Measurements from ENCODE around the gene SIGLEC9. TPM values are rescaled to one million over a fixed set of nuclear protein-coding genes. Genes with fewer than 3 reads are reported as not detected.

The SIGLEC9 gene
- total RNA-seq, 1 donor from 2014 or later: 0.82 TPM

DNA sequence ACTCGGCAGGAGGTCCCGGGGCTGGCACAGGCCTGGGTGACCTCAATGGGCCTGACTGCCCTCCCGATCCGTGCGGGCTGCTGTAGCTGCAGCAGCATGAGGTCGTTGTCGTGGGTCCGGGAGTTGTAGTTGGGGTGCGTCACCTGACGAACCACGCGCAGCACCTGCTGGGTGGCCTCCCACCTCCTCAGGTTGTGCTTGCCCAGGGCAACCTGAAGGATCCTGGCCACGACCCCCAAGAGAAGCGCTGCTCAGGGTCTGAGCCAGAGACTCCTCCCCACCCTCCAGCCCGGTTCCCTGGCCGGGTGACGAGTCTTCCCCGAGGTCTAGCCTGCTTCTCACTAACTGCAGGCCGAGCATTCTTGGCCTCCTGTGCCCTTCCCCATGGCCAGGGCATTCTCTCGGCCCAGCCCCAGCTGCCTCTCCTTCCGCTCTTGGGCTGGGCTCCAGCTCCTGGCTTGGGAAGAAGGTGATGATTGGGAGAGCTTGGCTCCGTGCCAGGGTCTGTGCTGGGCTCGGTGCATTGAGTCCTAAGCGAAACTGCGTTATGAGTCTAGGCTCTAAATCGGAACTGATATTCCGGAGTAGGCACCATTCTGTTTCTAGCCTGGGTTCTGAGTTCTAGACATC lies 45.1 kb upstream of the SIGLEC9 start:
- Mint-ChIP-seq H3K36me3 (ENCODE audit: low read depth, unreplicated experiment) (no peaks in the 10 kb centered on the region), H3K27me3 (ENCODE audit: unreplicated experiment) (peaks cover 7% of the 10 kb centered on the region), H3K4me1 (ENCODE audit: unreplicated experiment) (no peaks in the 10 kb centered on the region), H3K9me3 (ENCODE audit: unreplicated experiment) (no peaks in the 10 kb centered on the region), H3K4me3 (ENCODE audit: unreplicated experiment) (no peak overlapping the region), H3K27ac (ENCODE audit: unreplicated experiment) (no peak overlapping the region)
- TF ChIP-seq, protein P1, sequence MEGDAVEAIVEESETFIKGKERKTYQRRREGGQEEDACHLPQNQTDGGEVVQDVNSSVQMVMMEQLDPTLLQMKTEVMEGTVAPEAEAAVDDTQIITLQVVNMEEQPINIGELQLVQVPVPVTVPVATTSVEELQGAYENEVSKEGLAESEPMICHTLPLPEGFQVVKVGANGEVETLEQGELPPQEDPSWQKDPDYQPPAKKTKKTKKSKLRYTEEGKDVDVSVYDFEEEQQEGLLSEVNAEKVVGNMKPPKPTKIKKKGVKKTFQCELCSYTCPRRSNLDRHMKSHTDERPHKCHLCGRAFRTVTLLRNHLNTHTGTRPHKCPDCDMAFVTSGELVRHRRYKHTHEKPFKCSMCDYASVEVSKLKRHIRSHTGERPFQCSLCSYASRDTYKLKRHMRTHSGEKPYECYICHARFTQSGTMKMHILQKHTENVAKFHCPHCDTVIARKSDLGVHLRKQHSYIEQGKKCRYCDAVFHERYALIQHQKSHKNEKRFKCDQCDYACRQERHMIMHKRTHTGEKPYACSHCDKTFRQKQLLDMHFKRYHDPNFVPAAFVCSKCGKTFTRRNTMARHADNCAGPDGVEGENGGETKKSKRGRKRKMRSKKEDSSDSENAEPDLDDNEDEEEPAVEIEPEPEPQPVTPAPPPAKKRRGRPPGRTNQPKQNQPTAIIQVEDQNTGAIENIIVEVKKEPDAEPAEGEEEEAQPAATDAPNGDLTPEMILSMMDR (IDR thresholded peaks at IDR 0.05; ENCODE audit: unreplicated experiment): no peak
- no peak for DNase-seq (ENCODE audit: low spot score)

DNA sequence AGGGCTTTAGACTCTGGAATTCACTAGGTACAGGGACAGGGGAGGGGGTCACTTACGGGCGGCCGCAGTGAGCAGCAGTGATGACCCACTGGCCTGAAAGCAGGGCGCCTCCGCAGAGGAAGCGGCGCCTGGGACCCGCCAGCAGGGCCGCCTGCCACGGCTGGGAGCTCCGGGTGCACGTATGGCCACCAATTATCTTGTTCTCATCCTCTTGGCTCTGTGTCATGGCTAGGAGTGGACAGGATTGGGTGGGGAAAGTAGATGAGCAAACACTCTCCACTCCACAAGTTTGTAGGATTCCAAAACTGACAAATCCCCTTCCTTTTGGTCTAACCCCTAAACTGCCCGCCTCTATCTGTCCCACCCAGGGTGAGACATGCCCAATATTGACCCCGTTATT lies 43.2 kb upstream of the SIGLEC9 start:
- H3K9me3 Mint-ChIP-seq (ENCODE audit: unreplicated experiment): no peaks in the 10 kb centered on the region
- H3K4me1 Mint-ChIP-seq (ENCODE audit: unreplicated experiment): no peaks in the 10 kb centered on the region
- H3K4me3 Mint-ChIP-seq (ENCODE audit: unreplicated experiment): no peak overlapping the region
- peaks cover 11% of the 10 kb centered on the region for H3K27me3 Mint-ChIP-seq (ENCODE audit: unreplicated experiment)
- no peaks in the 10 kb centered on the region for H3K36me3 Mint-ChIP-seq (ENCODE audit: low read depth, unreplicated experiment)
- no peak overlapping the region for H3K27ac Mint-ChIP-seq (ENCODE audit: unreplicated experiment)
- no peak for DNase-seq (ENCODE audit: low spot score)
- TF ChIP-seq, protein P1 (IDR thresholded peaks at IDR 0.05; ENCODE audit: unreplicated experiment): no peak

DNA sequence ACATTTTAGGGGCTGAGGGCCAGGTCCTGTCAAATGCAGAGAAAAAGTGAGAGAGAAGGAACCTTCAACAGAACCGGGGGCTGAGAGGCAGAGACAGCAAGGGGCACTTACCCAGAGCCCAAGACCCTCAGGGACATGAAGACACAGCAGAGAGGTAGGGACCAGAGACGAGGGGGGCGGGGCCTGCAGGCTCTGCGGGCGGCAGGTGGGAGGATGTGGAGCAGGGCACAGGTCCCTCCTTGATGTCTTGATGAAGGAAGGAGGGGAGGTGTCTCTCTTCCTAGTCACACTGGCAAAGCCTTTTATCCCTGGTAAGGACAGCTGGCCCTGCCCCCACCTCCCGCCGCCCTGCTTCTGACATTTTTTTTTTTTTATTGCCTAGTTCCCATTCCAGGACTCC lies 42.1 kb upstream of the SIGLEC9 start, which contains the start of gene KLK14:
Gene KLK14 (minus strand): TSS at position 277 of the 400 bp plus-strand sequence. CDS start 273 bp downstream, at position 4.
- Mint-ChIP-seq H3K9me3 (ENCODE audit: unreplicated experiment) (no peaks in the 10 kb centered on the region), H3K27ac (ENCODE audit: unreplicated experiment) (no peak within 1 kb of the TSS), H3K27me3 (ENCODE audit: unreplicated experiment) (peaks cover 11% of the 10 kb centered on the region), H3K36me3 (ENCODE audit: low read depth, unreplicated experiment) (no peaks in the 10 kb centered on the region), H3K4me1 (ENCODE audit: unreplicated experiment) (no peaks in the 10 kb centered on the region), H3K4me3 (ENCODE audit: unreplicated experiment) (peak within 1 kb of the TSS; percentile 70)
- TF ChIP-seq, protein P1 (IDR thresholded peaks at IDR 0.05; ENCODE audit: unreplicated experiment): no peak
- no peak for DNase-seq (ENCODE audit: low spot score)

DNA sequence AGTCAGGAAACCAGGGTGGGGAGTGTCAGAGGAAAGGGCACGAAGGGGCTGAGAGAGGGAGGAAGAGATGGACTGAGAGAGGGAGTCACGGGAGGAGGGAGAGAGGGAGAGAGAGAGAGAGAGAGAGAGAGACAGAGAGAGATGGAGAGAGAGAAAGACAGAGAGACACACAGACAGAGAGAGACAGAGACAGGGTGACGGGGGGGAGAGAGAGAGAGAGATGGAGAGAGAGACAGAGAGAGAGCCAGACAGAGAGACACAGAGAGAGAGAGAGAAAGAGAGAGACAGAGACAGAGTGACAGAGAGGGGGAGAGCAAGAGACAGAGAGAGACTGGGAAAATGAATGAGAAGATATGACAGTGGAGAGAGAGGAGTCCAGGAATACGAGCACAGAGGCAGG lies 41.5 kb upstream of the SIGLEC9 start:
- TF ChIP-seq, protein P1 (IDR thresholded peaks at IDR 0.05; ENCODE audit: unreplicated experiment): no peak
- Mint-ChIP-seq H3K36me3 (ENCODE audit: low read depth, unreplicated experiment) (no peaks in the 10 kb centered on the region), H3K27ac (ENCODE audit: unreplicated experiment) (no peak overlapping the region), H3K4me1 (ENCODE audit: unreplicated experiment) (no peaks in the 10 kb centered on the region), H3K9me3 (ENCODE audit: unreplicated experiment) (no peaks in the 10 kb centered on the region), H3K4me3 (ENCODE audit: unreplicated experiment) (peak overlapping the region; percentile 35), H3K27me3 (ENCODE audit: unreplicated experiment) (peaks cover 11% of the 10 kb centered on the region)
- no peak for DNase-seq (ENCODE audit: low spot score)

DNA sequence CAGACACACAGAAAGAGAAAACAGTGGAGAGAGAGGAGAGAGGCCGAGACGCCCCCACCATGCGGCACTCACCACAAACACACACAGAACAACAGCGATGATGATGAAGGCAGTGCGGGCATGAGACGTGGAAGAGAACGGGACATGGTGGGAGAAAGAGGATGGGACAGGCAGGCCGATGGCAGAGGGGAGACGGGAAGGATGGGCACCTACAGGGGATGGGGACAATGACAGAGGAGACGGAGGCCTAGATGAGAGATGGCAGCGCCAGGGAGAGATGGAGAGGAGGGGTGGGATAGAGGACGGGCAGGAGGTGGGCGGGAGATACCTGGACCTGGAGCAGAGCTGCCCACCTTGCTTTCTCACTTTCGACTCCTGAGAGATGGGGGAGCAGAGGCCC lies 40.9 kb upstream of the SIGLEC9 start:
- DNase-seq (ENCODE audit: low spot score): no peak
- Mint-ChIP-seq H3K4me3 (ENCODE audit: unreplicated experiment) (no peak overlapping the region), H3K27ac (ENCODE audit: unreplicated experiment) (no peak overlapping the region), H3K36me3 (ENCODE audit: low read depth, unreplicated experiment) (no peaks in the 10 kb centered on the region), H3K9me3 (ENCODE audit: unreplicated experiment) (no peaks in the 10 kb centered on the region), H3K4me1 (ENCODE audit: unreplicated experiment) (no peaks in the 10 kb centered on the region), H3K27me3 (ENCODE audit: unreplicated experiment) (peaks cover 8% of the 10 kb centered on the region)
- TF ChIP-seq, protein P1 (IDR thresholded peaks at IDR 0.05; ENCODE audit: unreplicated experiment): no peak

All from endothelial cell (in vitro differentiated cells).